Measurements from ENCODE around the gene LTBP1. TPM values are rescaled to one million over a fixed set of nuclear protein-coding genes. Genes with fewer than 3 reads are reported as not detected.

Gene LTBP1
- total and polyA plus RNA-seq, 2 experiments from 2014 or later: 157 to 211 TPM

DNA sequence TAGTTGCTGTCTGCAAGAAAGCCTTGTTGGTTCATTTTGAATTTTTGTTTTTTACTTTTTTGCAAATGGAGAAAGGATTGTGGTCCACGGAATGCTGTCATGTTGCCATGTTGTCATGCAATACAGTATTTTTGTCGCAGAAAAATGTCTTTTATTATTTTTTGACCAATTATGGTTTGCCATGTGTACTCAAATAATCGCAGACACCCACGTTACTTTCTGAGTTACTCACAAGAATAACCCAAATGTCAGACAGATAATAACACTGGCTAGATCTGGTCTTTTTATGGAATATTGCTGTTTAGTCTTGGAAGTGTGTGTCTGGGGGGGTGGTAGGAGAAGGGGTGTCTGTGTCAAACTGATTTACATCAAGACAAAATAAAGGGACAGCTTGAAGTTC lies 188.9 kb downstream of the LTBP1 start:
- H3K79me2 ChIP-seq (ENCODE audit: insufficient read depth): peaks cover 46% of the 10 kb centered on the region
- TF ChIP-seq EZH2phosphoT487 (IDR thresholded peaks at IDR 0.05; ENCODE audit: insufficient read depth, low read depth): no peak
- TF ChIP-seq EZH2 (IDR thresholded peaks at IDR 0.05; ENCODE audit: insufficient read depth, poor library complexity, severe bottlenecking): no peak
- no peaks in the 10 kb centered on the region for H3K27me3 ChIP-seq (replicated peaks; ENCODE audit: insufficient read depth)
- H3K27ac ChIP-seq: peak overlapping the region; percentile 87
- H3K4me3 ChIP-seq: peak overlapping the region; percentile 95
- H3K4me2 ChIP-seq (ENCODE audit: unreplicated experiment): peak overlapping the region; percentile 97
- H3K9me2 ChIP-seq (ENCODE audit: insufficient read depth): no peaks in the 10 kb centered on the region
- peaks cover 43% of the 10 kb centered on the region for H3F3A ChIP-seq (ENCODE audit: insufficient read depth)
- H3K9ac ChIP-seq: peak overlapping the region; percentile 89
- WGBS, 2 experiments (ENCODE audit: low coverage in 1 of 2, low lambda C conversion rate in 2 of 2, missing lambda C conversion rate in 2 of 2): 1 to 2% methylated on average over 4 of the region's 4 CpGs
- in situ Hi-C loops (cut with MboI): no loop called here
- H2AFZ ChIP-seq: peak overlapping the region; percentile 44
- peak; percentile 70 for DNase-seq
- H3K9me3 ChIP-seq (ENCODE audit: low read depth): no peaks in the 10 kb centered on the region
- no peaks in the 10 kb centered on the region for H3K36me3 ChIP-seq (ENCODE audit: low read depth)
- H3K4me1 ChIP-seq (ENCODE audit: insufficient read depth): peaks cover 46% of the 10 kb centered on the region
- no peaks in the 10 kb centered on the region for H4K20me1 ChIP-seq (ENCODE audit: insufficient read depth)

DNA sequence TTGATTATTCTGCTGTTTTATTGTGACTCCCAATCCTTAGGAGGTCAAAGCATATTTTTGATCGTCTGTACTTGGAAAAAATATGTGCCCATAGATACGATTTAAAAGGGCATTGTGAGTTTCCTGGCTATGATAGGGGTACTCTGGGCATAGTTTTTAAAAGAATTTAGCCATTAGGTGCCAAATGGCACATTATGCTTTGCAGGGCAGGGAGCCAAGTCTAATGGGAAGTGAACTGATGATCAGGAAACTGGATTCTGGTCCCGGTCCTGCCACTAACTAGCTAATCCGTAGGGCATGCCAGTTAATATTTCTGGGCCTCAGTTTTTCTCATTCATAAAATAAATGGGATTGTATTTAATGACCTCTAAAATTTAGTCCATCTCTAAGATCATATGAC lies 189.3 kb downstream of the LTBP1 start:
- peak overlapping the region; percentile 95 for H3K4me3 ChIP-seq
- no peaks in the 10 kb centered on the region for H3K9me2 ChIP-seq (ENCODE audit: insufficient read depth)
- H3K4me2 ChIP-seq (ENCODE audit: unreplicated experiment): peak overlapping the region; percentile 97
- TF ChIP-seq EZH2phosphoT487 (IDR thresholded peaks at IDR 0.05; ENCODE audit: insufficient read depth, low read depth) (no peak), EZH2 (IDR thresholded peaks at IDR 0.05; ENCODE audit: insufficient read depth, poor library complexity, severe bottlenecking) (no peak)
- in situ Hi-C loops (cut with MboI): no loop called here
- peaks cover 42% of the 10 kb centered on the region for H3F3A ChIP-seq (ENCODE audit: insufficient read depth)
- peak; percentile 43 for DNase-seq
- no peaks in the 10 kb centered on the region for H3K9me3 ChIP-seq (ENCODE audit: low read depth)
- peaks cover 50% of the 10 kb centered on the region for H3K79me2 ChIP-seq (ENCODE audit: insufficient read depth)
- H3K36me3 ChIP-seq (ENCODE audit: low read depth): no peaks in the 10 kb centered on the region
- H4K20me1 ChIP-seq (ENCODE audit: insufficient read depth): no peaks in the 10 kb centered on the region
- WGBS, 2 experiments (ENCODE audit: low coverage in 1 of 2, low lambda C conversion rate in 2 of 2, missing lambda C conversion rate in 2 of 2): 1 to 6% methylated on average over 4 of the region's 4 CpGs
- H3K27ac ChIP-seq: peak overlapping the region; percentile 87
- H3K4me1 ChIP-seq (ENCODE audit: insufficient read depth): peaks cover 41% of the 10 kb centered on the region
- no peaks in the 10 kb centered on the region for H3K27me3 ChIP-seq (replicated peaks; ENCODE audit: insufficient read depth)
- H2AFZ ChIP-seq: peak overlapping the region; percentile 8
- peak overlapping the region; percentile 89 for H3K9ac ChIP-seq

DNA sequence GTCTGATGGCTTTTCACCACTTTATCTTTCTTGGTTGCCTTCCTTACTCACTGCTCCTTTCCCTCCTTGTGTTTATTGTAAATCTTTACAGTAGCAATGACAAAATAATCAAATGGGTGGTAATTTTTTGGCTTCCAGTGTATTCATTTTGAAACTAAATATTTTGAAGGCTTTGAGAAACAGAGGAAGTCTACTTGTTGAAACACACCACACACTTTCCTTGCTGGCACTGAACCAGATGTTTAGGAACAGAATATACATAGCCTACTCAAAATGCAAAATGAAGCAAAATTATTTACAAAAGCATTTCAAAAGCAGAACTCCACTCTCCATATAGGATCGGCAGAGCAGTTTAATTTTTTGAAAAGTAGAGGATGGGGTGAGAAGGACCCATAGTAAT lies 189.8 kb downstream of the LTBP1 start:
- in situ Hi-C loops (cut with MboI): no loop called here
- Histone ChIP-seq H3K36me3 (ENCODE audit: low read depth) (no peaks in the 10 kb centered on the region), H3K9ac (peak overlapping the region; percentile 89), H3K4me3 (peak overlapping the region; percentile 95), H3K79me2 (ENCODE audit: insufficient read depth) (peaks cover 55% of the 10 kb centered on the region), H3K27ac (peak overlapping the region; percentile 87), H2AFZ (peak overlapping the region; percentile 8; the same call in 1 of the 2 replicates), H3K9me3 (ENCODE audit: low read depth) (no peaks in the 10 kb centered on the region), H3K9me2 (ENCODE audit: insufficient read depth) (no peaks in the 10 kb centered on the region), H3K4me1 (ENCODE audit: insufficient read depth) (peaks cover 36% of the 10 kb centered on the region), H3K4me2 (ENCODE audit: unreplicated experiment) (peak overlapping the region; percentile 97), H4K20me1 (ENCODE audit: insufficient read depth) (no peaks in the 10 kb centered on the region), H3F3A (ENCODE audit: insufficient read depth) (peaks cover 37% of the 10 kb centered on the region), H3K27me3 (replicated peaks; ENCODE audit: insufficient read depth) (no peaks in the 10 kb centered on the region)
- 15 to 21% methylated on average over 1 of the region's 1 CpG for WGBS, 2 experiments (ENCODE audit: low coverage in 1 of 2, low lambda C conversion rate in 2 of 2, missing lambda C conversion rate in 2 of 2)
- TF ChIP-seq EZH2 (IDR thresholded peaks at IDR 0.05; ENCODE audit: insufficient read depth, poor library complexity, severe bottlenecking): no peak
- no peak for DNase-seq

DNA sequence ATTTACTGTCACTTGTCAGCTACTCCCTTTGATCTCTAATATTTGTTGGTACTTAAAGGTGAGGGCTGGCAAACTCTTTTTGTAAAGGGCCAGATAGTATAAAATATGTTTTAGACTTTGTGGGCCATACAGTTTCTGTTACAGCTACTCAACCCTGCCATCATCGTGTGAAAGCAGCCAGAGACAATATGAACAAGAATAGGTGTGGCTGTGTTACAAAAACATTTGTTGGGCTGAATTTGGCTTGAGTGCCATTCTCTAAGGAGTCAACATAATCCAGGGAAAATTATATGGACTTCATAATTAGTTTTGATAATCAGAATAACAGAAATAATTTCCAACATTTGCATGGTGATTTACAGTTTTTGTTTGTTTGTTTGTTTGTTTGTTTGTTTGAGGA lies 190.6 kb downstream of the LTBP1 start:
- TF ChIP-seq EZH2phosphoT487 (IDR thresholded peaks at IDR 0.05; ENCODE audit: insufficient read depth, low read depth) (no peak), EZH2 (IDR thresholded peaks at IDR 0.05; ENCODE audit: insufficient read depth, poor library complexity, severe bottlenecking) (no peak)
- whole genome bisulfite sequencing, 2 experiments (ENCODE audit: low coverage in 1 of 2, low lambda C conversion rate in 2 of 2, missing lambda C conversion rate in 2 of 2): 30 to 36% methylated on average over 1 of the region's 1 CpG
- DNase-seq: peak; percentile 39
- Histone ChIP-seq H3F3A (ENCODE audit: insufficient read depth) (peaks cover 37% of the 10 kb centered on the region), H3K4me1 (ENCODE audit: insufficient read depth) (peaks cover 29% of the 10 kb centered on the region), H3K4me2 (ENCODE audit: unreplicated experiment) (peak overlapping the region; percentile 97), H4K20me1 (ENCODE audit: insufficient read depth) (no peaks in the 10 kb centered on the region), H3K9me3 (ENCODE audit: low read depth) (no peaks in the 10 kb centered on the region), H3K27me3 (replicated peaks; ENCODE audit: insufficient read depth) (no peaks in the 10 kb centered on the region), H3K9ac (peak overlapping the region; percentile 89), H3K27ac (peak overlapping the region; percentile 87; the same call in 1 of the 2 replicates), H3K4me3 (peak overlapping the region; percentile 95), H2AFZ (no peak overlapping the region), H3K9me2 (ENCODE audit: insufficient read depth) (no peaks in the 10 kb centered on the region), H3K79me2 (ENCODE audit: insufficient read depth) (peaks cover 63% of the 10 kb centered on the region), H3K36me3 (ENCODE audit: low read depth) (no peaks in the 10 kb centered on the region)
- in situ Hi-C loops (cut with MboI): no loop called here

DNA sequence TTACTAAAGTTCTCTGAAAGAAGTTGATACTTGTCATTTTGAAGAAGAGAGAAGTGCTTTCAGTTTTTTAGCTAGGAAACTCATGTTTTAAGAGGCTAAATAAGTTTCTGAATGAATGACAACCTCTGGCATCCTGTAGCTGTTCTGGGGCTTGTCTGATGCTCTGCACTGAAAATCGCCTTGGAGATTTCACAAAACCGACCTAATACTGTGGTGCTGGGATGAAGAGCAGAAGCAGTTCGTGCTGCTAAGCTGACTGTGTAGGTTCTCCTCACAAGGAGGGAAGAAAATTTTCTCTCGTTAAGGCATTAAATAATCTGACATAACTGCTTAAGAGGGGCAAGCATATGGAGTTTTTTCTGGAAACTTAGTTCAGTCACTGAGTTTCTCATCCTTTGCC lies 193.2 kb downstream of the LTBP1 start:
- no peaks in the 10 kb centered on the region for H3K27me3 ChIP-seq (replicated peaks; ENCODE audit: insufficient read depth)
- H3K9ac ChIP-seq: no peak overlapping the region
- H4K20me1 ChIP-seq (ENCODE audit: insufficient read depth): no peaks in the 10 kb centered on the region
- peaks cover 32% of the 10 kb centered on the region for H3K4me1 ChIP-seq (ENCODE audit: insufficient read depth)
- no peaks in the 10 kb centered on the region; the same call in 1 of the 2 replicates for H3K36me3 ChIP-seq (ENCODE audit: low read depth)
- H3K27ac ChIP-seq: no peak overlapping the region
- H3F3A ChIP-seq (ENCODE audit: insufficient read depth): peaks cover 36% of the 10 kb centered on the region
- H3K4me2 ChIP-seq (ENCODE audit: unreplicated experiment): peak overlapping the region; percentile 17
- H2AFZ ChIP-seq: no peak overlapping the region
- TF ChIP-seq EZH2 (IDR thresholded peaks at IDR 0.05; ENCODE audit: insufficient read depth, poor library complexity, severe bottlenecking) (no peak), EZH2phosphoT487 (IDR thresholded peaks at IDR 0.05; ENCODE audit: insufficient read depth, low read depth) (no peak)
- in situ Hi-C loops (cut with MboI): no loop called here
- peak overlapping the region; percentile 1; the same call in 1 of the 2 replicates for H3K4me3 ChIP-seq
- peaks cover 89% of the 10 kb centered on the region for H3K79me2 ChIP-seq (ENCODE audit: insufficient read depth)
- no peaks in the 10 kb centered on the region for H3K9me3 ChIP-seq (ENCODE audit: low read depth)
- DNase-seq: peak; percentile 44
- no peaks in the 10 kb centered on the region for H3K9me2 ChIP-seq (ENCODE audit: insufficient read depth)
- 36 to 38% methylated on average over 4 of the region's 4 CpGs for WGBS, 2 experiments (ENCODE audit: low coverage in 1 of 2, low lambda C conversion rate in 2 of 2, missing lambda C conversion rate in 2 of 2)
